GM13977 (cell line): ENCODE data around the gene FAM171A1.

Source experiments
- DNase-seq: peaks from one replicate; pipeline ENCODE4 v3.0.0; 2012; ENCODE audit warnings: low spot score
- in situ Hi-C: fragments of 300-500 bp; cut with MboI; formaldehyde crosslinking; loops from one replicate; pipeline ENCODE4 v1.12.0; 2022; ENCODE audit warnings: low sequenced_read_pairs, low pct_unique_long_range_greater_than_20kb, mixed read lengths, inconsistent platforms; ENCODE audit not compliant: unreplicated experiment
- TF ChIP-seq, protein P1 (sequence below): IDR thresholded peaks from 2 replicates; pipeline ENCODE4 v1.5.1; 2012; ENCODE audit warnings: mild to moderate bottlenecking, control low read depth; ENCODE audit not compliant: insufficient read depth; ENCODE audit errors: extremely low read depth, missing control alignments

The FAM171A1 gene

DNA sequence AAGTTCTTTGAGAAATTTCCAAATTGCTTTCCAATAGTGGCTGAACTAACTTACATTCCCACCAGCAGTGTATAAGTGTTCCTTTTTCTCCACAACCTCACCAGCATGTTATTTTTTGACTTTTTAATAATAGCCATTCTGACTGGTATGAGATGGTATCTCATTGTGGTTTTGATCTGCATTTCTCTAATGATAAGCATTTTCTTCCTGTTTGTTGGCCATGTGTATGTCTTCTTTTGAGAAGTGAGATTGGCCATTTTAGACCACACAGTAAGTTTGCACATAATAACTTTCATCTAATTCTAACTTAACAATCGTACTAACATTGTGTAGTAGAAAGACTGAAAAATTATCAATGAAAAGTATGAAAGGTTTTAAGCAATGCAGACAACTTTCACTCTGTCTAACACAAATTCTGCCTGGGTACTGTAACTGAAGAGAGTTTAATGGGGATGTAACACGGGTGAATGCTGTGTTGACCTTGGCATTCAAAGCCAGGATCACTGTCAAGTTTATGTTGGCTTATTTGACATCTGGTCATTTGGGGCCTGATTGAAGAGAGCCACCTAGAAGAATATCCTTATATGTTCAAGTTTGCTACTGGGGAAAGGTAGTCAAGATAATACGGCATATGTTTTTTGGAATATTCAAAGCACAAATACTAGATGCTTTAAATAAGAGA, 50.4 kb downstream of the FAM171A1 start:
- DNase-seq: no peak
- TF ChIP-seq, protein P1, sequence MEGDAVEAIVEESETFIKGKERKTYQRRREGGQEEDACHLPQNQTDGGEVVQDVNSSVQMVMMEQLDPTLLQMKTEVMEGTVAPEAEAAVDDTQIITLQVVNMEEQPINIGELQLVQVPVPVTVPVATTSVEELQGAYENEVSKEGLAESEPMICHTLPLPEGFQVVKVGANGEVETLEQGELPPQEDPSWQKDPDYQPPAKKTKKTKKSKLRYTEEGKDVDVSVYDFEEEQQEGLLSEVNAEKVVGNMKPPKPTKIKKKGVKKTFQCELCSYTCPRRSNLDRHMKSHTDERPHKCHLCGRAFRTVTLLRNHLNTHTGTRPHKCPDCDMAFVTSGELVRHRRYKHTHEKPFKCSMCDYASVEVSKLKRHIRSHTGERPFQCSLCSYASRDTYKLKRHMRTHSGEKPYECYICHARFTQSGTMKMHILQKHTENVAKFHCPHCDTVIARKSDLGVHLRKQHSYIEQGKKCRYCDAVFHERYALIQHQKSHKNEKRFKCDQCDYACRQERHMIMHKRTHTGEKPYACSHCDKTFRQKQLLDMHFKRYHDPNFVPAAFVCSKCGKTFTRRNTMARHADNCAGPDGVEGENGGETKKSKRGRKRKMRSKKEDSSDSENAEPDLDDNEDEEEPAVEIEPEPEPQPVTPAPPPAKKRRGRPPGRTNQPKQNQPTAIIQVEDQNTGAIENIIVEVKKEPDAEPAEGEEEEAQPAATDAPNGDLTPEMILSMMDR: no peak
- in situ Hi-C loops: no loop called here

DNA sequence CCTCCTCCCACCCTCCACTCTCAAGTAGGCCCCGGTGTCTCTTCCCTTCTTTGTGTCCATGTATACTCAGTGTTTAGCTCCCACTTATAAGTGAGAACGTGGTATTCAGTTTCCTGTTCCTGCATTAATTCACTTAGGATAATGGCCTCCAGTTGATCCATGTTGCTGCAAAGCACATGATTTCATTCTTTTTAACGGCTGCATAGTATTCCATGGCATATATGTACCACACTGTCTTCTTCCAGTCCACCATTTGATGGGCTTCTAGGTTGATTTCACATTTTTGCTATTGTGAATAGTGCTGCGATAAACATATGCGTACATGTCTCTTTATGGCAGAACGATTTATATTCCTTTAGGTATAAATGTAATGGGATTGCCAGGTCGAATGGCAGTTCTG, 51.0 kb downstream of the FAM171A1 start:
- in situ Hi-C loops: no loop called here
- TF ChIP-seq, protein P1: no peak
- no peak for DNase-seq

DNA sequence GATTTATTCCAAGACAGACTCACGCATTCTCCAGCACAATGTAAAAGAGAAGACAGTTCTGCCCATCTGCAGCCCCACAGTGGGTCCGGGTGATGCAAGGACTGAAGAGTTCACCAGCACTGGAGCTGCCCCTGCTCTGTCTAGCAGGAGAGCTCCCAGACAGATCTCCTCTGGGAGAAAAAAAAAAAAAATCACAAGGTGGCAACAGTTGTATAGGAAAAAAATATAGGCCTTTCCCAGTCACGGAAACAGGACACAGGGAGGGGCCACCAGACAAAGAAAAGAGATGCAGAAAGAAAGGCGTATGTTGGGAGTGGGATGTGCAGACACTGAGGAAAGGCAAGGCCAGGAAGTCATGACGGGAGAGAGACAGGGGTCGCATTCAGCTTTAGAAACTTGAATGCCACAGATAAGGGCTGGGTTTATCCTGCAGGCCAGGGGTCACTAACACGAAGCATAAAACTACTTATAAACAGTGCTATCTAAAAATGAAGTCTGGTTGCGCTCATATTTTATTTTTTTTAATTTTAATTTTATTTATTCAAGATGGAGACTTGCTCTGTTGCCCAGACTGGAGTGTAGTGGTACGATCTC, 54.1 kb downstream of the FAM171A1 start:
- in situ Hi-C loops: no loop called here
- TF ChIP-seq, protein P1: no peak

DNA sequence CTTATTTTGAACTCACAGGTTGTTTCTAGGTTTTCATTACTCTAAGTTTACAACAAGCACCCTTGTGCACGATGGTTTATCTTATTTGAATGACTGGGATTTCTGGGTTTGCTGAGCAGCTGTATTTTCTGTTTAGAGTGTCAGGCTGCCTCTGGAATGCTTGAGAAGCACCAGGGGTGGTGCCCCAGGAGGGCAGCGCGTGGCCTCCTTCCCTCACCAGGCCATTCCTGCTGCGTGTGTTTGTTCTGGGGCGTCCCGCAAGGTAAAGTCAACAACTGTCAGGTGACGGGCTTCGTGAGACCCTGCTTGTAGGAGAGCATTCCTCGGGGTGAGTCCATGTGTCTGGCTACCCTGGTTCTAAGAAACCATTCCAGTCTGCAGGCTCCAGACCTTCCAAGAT, 54.9 kb downstream of the FAM171A1 start:
- TF ChIP-seq, protein P1: no peak
- in situ Hi-C loops: no loop called here
- no peak for DNase-seq

More for the DNA sequence above, 54.1 kb downstream of the FAM171A1 start:
- no peak for DNase-seq

DNA sequence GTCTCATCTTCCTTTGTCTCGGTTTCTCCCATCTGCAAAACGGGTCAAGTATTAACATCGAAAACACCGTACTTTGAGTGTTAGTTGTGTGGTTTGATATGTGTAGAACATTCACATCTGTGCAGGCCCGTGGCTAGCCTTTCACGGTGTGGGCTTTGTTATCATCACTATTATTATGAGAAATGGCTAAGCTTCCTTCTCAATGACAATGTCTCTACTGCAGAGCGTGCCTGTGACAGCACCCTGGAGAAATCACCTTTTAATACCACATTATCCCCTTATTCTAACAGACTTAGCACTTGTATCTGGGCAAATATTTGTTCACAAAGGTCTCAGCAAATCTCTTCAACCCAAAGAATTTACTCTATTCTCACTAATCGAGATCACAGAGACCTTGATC, 55.8 kb downstream of the FAM171A1 start:
- no peak for DNase-seq
- TF ChIP-seq, protein P1: no peak
- in situ Hi-C loops: no loop called here

DNA sequence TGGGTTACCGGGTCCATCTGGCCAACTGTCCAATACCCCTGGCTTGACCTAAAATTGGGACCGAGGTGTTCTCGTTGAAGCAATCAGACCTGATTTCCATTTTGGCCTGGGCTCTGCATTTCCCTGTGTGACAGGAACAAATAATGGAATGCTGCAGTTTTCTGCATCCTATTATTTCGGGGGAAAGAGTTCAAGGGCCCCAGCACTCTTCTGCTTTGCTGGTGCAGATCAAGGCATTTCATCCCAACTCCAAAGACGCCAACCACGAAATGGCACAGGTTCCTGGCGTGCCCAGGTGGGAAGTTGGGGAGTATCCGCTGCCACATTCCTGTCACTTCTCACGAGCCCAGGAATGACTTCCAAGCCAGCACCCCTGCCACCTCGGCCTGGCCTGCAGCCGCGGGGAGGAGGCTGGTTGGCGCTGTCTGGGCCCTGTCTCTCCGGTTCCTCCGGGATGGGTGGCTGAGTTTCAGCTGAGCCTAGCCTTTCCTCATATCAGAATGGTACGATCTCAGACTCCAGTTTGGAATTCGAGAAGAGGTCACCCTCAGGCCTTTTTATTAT, 56.5 kb downstream of the FAM171A1 start:
- in situ Hi-C loops: no loop called here
- DNase-seq: no peak
- TF ChIP-seq, protein P1: no peak
